HEK293T (cell line): ENCODE results near the gene CEP170B.

ENCODE experiments used
- FOXK2 ChIP-seq: fragments of 450-650 bp; IDR thresholded peaks from 2 replicates; pipeline ENCODE4 v1.6.1; 2016; ENCODE audit warnings: mild to moderate bottlenecking
- HDGF ChIP-seq: fragments of 450-650 bp; IDR thresholded peaks from 2 replicates; pipeline ENCODE4 v1.6.1; 2017; ENCODE audit warnings: antibody characterized with exemption, borderline replicate concordance
- L3MBTL2 ChIP-seq: fragments of 450-650 bp; conservative IDR thresholded peaks from 2 replicates; pipeline ENCODE4 v1.6.1; 2016; ENCODE audit warnings: mild to moderate bottlenecking
- SP1 ChIP-seq: fragments of 450-650 bp; IDR thresholded peaks from 2 replicates; pipeline ENCODE4 v1.6.1; 2017

- TF ChIP-seq FOXK2, result no peak
- no peak for TF ChIP-seq SP1
- TF ChIP-seq L3MBTL2, result no peak
- TF ChIP-seq HDGF, result no peak
Observed at GRCh38 chr14:104820669-104821228, 44.3 kb upstream of the CEP170B start.
